Adipocyte (in vitro differentiated cells): ENCODE data around the gene SDC4.

Experiments
- DNase-seq: peaks from one replicate; pipeline ENCODE4 v3.0.0-alpha.2; 2015; ENCODE audit warnings: low read depth
- H3K27me3 ChIP-seq: replicated peaks from 2 replicates; pipeline ENCODE4 v1.7.0; 2013; ENCODE audit warnings: mild to moderate bottlenecking, low read length, moderate library complexity; ENCODE audit not compliant: control insufficient read depth, insufficient read depth
- H3K36me3 ChIP-seq: 2 replicates; pipeline ENCODE4 v1.7.0; 2013; ENCODE audit warnings: low read length, mild to moderate bottlenecking, moderate library complexity; ENCODE audit not compliant: control insufficient read depth, insufficient read depth, severe bottlenecking
- H3K4me1 ChIP-seq: 2 replicates; pipeline ENCODE4 v1.7.0; 2013; ENCODE audit warnings: mild to moderate bottlenecking, low read length, moderate library complexity; ENCODE audit not compliant: control insufficient read depth, insufficient read depth
- H3K4me3 ChIP-seq: 2 replicates; pipeline ENCODE4 v1.7.0; 2013; ENCODE audit warnings: mild to moderate bottlenecking, low read length, moderate library complexity
- H3K9ac ChIP-seq: 2 replicates; pipeline ENCODE4 v1.7.0; 2013; ENCODE audit warnings: mild to moderate bottlenecking, low read length, moderate library complexity
- H3K9me3 ChIP-seq: 2 replicates; pipeline ENCODE4 v1.7.0; 2013; ENCODE audit warnings: mild to moderate bottlenecking, low read length, moderate library complexity; ENCODE audit not compliant: control insufficient read depth

The SDC4 gene

GRCh38 chr20:45325371-45325770 is 22.9 kb downstream of the SDC4 start:
- H3K4me3 ChIP-seq = no peak overlapping the region
- DNase-seq = no peak
- H3K9me3 ChIP-seq = no peaks in the 10 kb centered on the region
- H3K36me3 ChIP-seq = peaks cover 58% of the 10 kb centered on the region
- no peak overlapping the region for H3K9ac ChIP-seq
- no peaks in the 10 kb centered on the region for H3K4me1 ChIP-seq
- no peaks in the 10 kb centered on the region for H3K27me3 ChIP-seq

GRCh38 chr20:45323731-45324130 is 24.5 kb downstream of the SDC4 start:
- Histone ChIP-seq H3K27me3 (no peaks in the 10 kb centered on the region), H3K36me3 (peaks cover 42% of the 10 kb centered on the region), H3K4me1 (no peaks in the 10 kb centered on the region), H3K4me3 (no peak overlapping the region), H3K9me3 (no peaks in the 10 kb centered on the region), H3K9ac (no peak overlapping the region)
- DNase-seq = no peak

DNA sequence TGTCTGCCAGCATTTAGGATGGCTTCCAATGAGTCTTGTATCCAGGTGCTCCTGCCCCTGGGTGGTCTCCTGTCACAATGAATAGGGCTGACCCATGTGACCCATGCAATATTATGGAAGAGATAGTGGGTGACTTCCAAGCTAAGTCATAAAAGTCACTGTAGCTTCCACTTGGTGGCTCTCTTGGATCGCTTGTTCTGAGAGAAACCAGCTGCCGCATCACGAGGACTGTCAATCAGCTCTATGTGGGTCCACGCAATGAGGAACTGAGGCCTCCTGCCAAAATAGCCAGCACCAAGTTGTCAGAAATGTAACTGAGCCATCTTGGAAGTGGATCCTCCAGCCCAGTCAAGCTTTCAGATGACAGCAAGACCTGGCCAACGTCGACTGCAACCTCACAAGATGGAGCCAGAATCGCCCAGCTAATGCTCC is 25.3 kb downstream of the SDC4 start:
- H3K4me1 ChIP-seq = no peaks in the 10 kb centered on the region
- no peaks in the 10 kb centered on the region for H3K9me3 ChIP-seq
- DNase-seq = no peak
- H3K36me3 ChIP-seq = peaks cover 34% of the 10 kb centered on the region
- H3K4me3 ChIP-seq = no peak overlapping the region
- H3K9ac ChIP-seq = no peak overlapping the region
- no peaks in the 10 kb centered on the region for H3K27me3 ChIP-seq

DNA sequence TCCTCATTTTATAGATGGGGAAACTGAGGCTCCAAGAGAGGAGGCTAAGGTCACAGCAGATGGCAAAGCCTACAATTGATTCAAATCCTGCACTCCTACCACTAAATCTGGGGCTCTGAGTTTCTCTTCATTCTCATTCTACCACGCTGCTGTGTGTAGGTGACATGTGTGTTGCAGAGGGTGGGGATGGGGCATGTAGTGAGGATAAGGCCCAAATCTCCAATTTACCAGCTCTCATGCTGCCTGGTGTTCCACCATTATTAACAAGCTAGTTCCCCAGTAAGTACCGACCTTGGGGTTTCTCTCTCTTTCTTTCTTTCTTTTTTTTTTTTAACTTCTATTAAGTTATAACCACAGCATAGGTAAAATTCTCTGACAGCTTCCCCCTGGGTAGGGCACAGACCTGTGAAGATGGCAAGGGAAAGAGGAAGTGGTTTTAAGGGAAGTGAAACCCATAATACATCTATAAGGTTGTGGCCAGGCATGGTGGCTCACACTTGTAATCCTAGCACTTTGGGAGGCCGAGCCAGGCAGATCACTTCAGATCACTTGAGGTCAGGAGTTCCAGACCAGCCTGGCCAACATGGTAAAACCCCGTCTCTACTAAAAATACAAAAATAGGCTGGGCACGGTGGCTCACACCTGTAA is 27.2 kb downstream of the SDC4 start:
- DNase-seq = no peak
- Histone ChIP-seq H3K9ac (no peak overlapping the region), H3K9me3 (no peaks in the 10 kb centered on the region), H3K4me1 (no peaks in the 10 kb centered on the region), H3K36me3 (peaks cover 17% of the 10 kb centered on the region), H3K4me3 (no peak overlapping the region), H3K27me3 (peaks cover 16% of the 10 kb centered on the region)

- H3K9ac ChIP-seq = no peak overlapping the region
- H3K4me3 ChIP-seq = no peak overlapping the region
- H3K27me3 ChIP-seq = peaks cover 22% of the 10 kb centered on the region
- DNase-seq = no peak
- no peaks in the 10 kb centered on the region for H3K36me3 ChIP-seq
- H3K9me3 ChIP-seq = no peaks in the 10 kb centered on the region
- no peaks in the 10 kb centered on the region for H3K4me1 ChIP-seq
These were observed 29.3 kb downstream of the SDC4 start for GRCh38 chr20:45318948-45319347.

DNA sequence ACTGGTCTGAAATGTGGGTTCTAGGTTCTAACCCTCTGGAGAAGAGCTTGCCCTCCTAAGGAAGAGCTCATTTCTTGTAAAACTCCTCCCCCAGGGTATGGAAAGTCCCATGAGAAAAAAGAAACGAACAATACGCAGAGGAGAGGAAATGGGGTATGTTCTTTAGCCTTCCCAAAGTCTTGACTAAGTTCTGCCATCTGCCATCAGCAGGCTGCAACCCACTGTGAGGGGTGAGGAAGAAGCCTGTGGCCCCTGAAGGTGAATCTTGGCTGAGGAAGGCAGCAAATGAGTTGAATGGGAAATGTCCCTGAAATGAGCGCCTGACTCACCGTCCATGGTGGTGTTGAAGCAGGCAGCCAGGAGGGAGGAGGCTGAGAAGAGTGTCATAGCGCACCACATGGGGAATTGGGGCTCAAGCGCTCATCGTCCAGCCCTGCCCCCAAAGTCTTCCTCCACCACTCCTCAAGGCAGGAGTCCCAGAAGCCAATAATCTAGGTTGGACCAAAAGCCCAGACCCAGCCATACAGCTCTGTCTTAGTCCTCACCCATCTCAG is 29.8 kb downstream of the SDC4 start:
- Histone ChIP-seq H3K4me3 (no peak overlapping the region), H3K27me3 (peaks cover 27% of the 10 kb centered on the region), H3K4me1 (no peaks in the 10 kb centered on the region), H3K9ac (no peak overlapping the region), H3K36me3 (no peaks in the 10 kb centered on the region), H3K9me3 (no peaks in the 10 kb centered on the region)
- DNase-seq = no peak

- no peak for DNase-seq
- no peaks in the 10 kb centered on the region for H3K9me3 ChIP-seq
- no peaks in the 10 kb centered on the region for H3K36me3 ChIP-seq
These were observed 30.4 kb downstream of the SDC4 start for GRCh38 chr20:45317826-45318225.

GRCh38 chr20:45316150-45317080 is 31.8 kb downstream of the SDC4 start:
- Histone ChIP-seq H3K27me3 (peaks cover 38% of the 10 kb centered on the region), H3K9ac (no peak overlapping the region)
- DNase-seq = no peak

More at GRCh38 chr20:45317826-45318225, 30.4 kb downstream of the SDC4 start:
- Histone ChIP-seq H3K27me3 (peaks cover 32% of the 10 kb centered on the region), H3K4me1 (no peaks in the 10 kb centered on the region), H3K4me3 (no peak overlapping the region), H3K9ac (no peak overlapping the region)

GRCh38 chr20:45315672-45316071 is 32.6 kb downstream of the SDC4 start:
- no peak for DNase-seq
- Histone ChIP-seq H3K27me3 (peaks cover 45% of the 10 kb centered on the region), H3K9ac (no peak overlapping the region), H3K9me3 (no peaks in the 10 kb centered on the region), H3K4me3 (no peak overlapping the region), H3K4me1 (no peaks in the 10 kb centered on the region), H3K36me3 (no peaks in the 10 kb centered on the region)

More at GRCh38 chr20:45316150-45317080, 31.8 kb downstream of the SDC4 start:
- Histone ChIP-seq H3K9me3 (no peaks in the 10 kb centered on the region), H3K36me3 (no peaks in the 10 kb centered on the region), H3K4me3 (no peak overlapping the region), H3K4me1 (no peaks in the 10 kb centered on the region)

- H3K4me3 ChIP-seq = no peak overlapping the region
- H3K9ac ChIP-seq = no peak overlapping the region
- H3K36me3 ChIP-seq = no peaks in the 10 kb centered on the region
- H3K9me3 ChIP-seq = no peaks in the 10 kb centered on the region
- H3K4me1 ChIP-seq = no peaks in the 10 kb centered on the region
- DNase-seq = no peak
- peaks cover 47% of the 10 kb centered on the region for H3K27me3 ChIP-seq
These were observed 34.3 kb downstream of the SDC4 start for GRCh38 chr20:45313943-45314342.

DNA sequence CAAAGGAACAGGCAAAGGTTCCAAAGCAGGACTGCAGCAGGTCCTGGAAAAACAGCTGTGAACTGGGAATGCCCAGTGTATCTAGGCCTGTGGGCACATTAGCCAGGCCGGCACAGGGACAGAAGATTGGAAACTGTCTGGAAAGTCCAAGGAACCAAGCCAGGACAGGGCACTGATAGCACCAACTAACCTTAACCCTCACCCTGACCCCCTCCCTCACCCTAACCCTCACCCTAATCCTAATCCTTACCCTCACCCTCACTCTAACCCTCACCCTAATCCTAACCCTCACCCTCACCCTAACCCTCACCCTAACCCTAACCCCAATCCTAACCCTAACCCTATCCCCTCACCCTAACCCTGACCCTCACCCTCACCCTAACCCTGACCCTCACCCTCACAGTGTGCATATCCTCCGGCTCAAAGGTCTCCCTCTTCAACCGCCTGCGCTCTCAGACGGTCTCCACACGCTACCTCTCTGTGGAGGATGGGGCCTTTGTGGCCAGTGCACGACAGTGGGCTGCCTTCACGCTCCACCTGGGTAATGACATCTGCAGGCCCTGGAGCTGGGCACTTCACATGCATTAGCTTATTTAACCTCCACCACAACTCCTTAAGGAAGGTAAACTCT is 35.0 kb downstream of the SDC4 start:
- Histone ChIP-seq H3K27me3 (peaks cover 50% of the 10 kb centered on the region), H3K9me3 (no peaks in the 10 kb centered on the region), H3K9ac (no peak overlapping the region), H3K4me3 (no peak overlapping the region), H3K4me1 (no peaks in the 10 kb centered on the region), H3K36me3 (no peaks in the 10 kb centered on the region)
- no peak for DNase-seq
